ENCODE data around the gene SIRPA.

Gene SIRPA

DNA sequence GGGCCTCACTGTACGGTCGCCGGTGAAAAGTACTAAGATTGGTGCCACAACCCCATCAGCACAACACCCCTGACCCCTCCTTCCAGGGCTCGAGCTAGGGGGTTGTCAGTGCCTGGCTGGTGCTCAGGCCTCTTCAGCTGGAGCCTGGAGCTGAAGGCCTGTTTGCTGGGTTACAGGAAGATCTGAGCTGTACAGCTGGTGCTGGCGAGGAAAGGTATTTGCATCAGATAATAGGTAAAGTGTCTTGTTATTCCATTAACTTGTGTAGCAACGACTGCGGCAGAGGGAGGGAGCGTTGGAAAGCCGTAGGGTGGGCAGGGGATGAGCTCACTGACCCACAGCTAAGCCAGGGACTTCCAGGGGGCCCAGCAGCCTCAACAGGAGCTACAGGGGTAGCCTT lies 15.8 kb upstream of the SIRPA start:
- DNase-seq (ENCODE audit: low read depth): no peak
- no peak overlapping the region for H3K4me3 ChIP-seq (ENCODE audit: low read depth, low read length)
- TF ChIP-seq, protein P1, sequence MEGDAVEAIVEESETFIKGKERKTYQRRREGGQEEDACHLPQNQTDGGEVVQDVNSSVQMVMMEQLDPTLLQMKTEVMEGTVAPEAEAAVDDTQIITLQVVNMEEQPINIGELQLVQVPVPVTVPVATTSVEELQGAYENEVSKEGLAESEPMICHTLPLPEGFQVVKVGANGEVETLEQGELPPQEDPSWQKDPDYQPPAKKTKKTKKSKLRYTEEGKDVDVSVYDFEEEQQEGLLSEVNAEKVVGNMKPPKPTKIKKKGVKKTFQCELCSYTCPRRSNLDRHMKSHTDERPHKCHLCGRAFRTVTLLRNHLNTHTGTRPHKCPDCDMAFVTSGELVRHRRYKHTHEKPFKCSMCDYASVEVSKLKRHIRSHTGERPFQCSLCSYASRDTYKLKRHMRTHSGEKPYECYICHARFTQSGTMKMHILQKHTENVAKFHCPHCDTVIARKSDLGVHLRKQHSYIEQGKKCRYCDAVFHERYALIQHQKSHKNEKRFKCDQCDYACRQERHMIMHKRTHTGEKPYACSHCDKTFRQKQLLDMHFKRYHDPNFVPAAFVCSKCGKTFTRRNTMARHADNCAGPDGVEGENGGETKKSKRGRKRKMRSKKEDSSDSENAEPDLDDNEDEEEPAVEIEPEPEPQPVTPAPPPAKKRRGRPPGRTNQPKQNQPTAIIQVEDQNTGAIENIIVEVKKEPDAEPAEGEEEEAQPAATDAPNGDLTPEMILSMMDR (IDR thresholded peaks at IDR 0.05; ENCODE audit: insufficient read depth, low read depth, low read length, missing control alignments): no peak

GRCh38 chr20:1879934-1880333 lies 15.3 kb upstream of the SIRPA start:
- DNase-seq (ENCODE audit: low read depth): no peak
- TF ChIP-seq, protein P1 (IDR thresholded peaks at IDR 0.05; ENCODE audit: insufficient read depth, low read depth, low read length, missing control alignments): no peak
- H3K4me3 ChIP-seq (ENCODE audit: low read depth, low read length): no peak overlapping the region

- no peak for DNase-seq (ENCODE audit: low read depth)
- H3K4me3 ChIP-seq (ENCODE audit: low read depth, low read length): no peak overlapping the region
- TF ChIP-seq, protein P1 (IDR thresholded peaks at IDR 0.05; ENCODE audit: insufficient read depth, low read depth, low read length, missing control alignments): no peak
Observed at GRCh38 chr20:1880529-1881239, 14.5 kb upstream of the SIRPA start.

GRCh38 chr20:1881240-1881835 lies 13.9 kb upstream of the SIRPA start:
- no peak overlapping the region for H3K4me3 ChIP-seq (ENCODE audit: low read depth, low read length)
- DNase-seq (ENCODE audit: low read depth): no peak
- TF ChIP-seq, protein P1 (IDR thresholded peaks at IDR 0.05; ENCODE audit: insufficient read depth, low read depth, low read length, missing control alignments): no peak

GRCh38 chr20:1882026-1882425 lies 13.2 kb upstream of the SIRPA start:
- TF ChIP-seq, protein P1 (IDR thresholded peaks at IDR 0.05; ENCODE audit: insufficient read depth, low read depth, low read length, missing control alignments): no peak
- no peak for DNase-seq (ENCODE audit: low read depth)
- no peak overlapping the region for H3K4me3 ChIP-seq (ENCODE audit: low read depth, low read length)

DNA sequence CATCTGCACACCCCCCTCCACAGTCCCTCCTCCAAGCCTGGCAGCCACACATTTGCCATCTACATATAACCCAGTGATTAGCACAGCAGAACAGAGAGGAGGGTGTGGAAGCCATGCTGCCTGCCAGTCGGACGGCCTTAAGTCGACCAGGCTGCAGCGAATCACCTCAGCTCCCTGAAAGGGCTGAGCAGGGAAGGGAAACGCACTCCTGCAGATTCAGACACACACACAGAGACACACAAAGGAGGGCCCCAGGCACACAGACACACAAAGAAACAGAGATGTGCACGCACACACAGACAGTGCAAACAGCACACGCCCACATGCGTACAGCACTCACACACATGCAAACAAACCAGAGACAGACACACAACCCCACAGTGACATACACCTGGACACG lies 11.2 kb upstream of the SIRPA start:
- no peak for DNase-seq (ENCODE audit: low read depth)
- H3K4me3 ChIP-seq (ENCODE audit: low read depth, low read length): no peak overlapping the region
- TF ChIP-seq, protein P1 (IDR thresholded peaks at IDR 0.05; ENCODE audit: insufficient read depth, low read depth, low read length, missing control alignments): no peak
